BJ (cell line): ENCODE measurements around the gene TBX4. TPM values are rescaled to one million over a fixed set of nuclear protein-coding genes. Genes with fewer than 3 reads are reported as not detected.

Source experiments
- CTCF ChIA-PET: fragments of 350-600 bp; formaldehyde crosslinking; extraction: SDS; loops from one replicate; lab custom pipeline; 2021; ENCODE audit warnings: antibody characterized with exemption, inconsistent platforms; lab: Yijun Ruan, JAX
- POLR2A ChIA-PET: fragments of 300-600 bp; sonication (Branson Sonifier 250); formaldehyde crosslinking; extraction: SDS; loops from one replicate; lab custom pipeline; 2021; ENCODE audit warnings: antibody characterized with exemption; lab: Charles Lee
- DNase-seq: peaks from one replicate; pipeline ENCODE4 v3.0.0-alpha.2; 2011; ENCODE audit warnings: low read depth
- H3K27me3 ChIP-seq: 2 replicates; pipeline ENCODE4 v1.6.0; 2011; ENCODE audit warnings: low read length; ENCODE audit not compliant: control insufficient read depth, insufficient read depth
- H3K36me3 ChIP-seq: 2 replicates; pipeline ENCODE4 v1.5.1; 2011; ENCODE audit warnings: low read length; ENCODE audit not compliant: control insufficient read depth, insufficient read depth
- H3K4me3 ChIP-seq: 2 replicates; pipeline ENCODE4 v1.5.1; 2011; ENCODE audit warnings: low read depth, mild to moderate bottlenecking, control low read depth, low read length
- polyA plus RNA-seq: library from polyadenylated mRNA; depleted of rRNA; stranded (reverse); fragments of >200 nt; gene quantifications from 2 replicates; pipeline ENCODE4 v1.2.3, GENCODE V29; 2011
- TF ChIP-seq, protein P1 (sequence below): IDR thresholded peaks from 2 replicates; pipeline ENCODE4 v1.5.1; 2011; ENCODE audit warnings: low read depth, mild to moderate bottlenecking, control low read depth, inconsistent platforms, low read length, moderate library complexity; ENCODE audit not compliant: insufficient read depth

Gene TBX4
- polyA plus RNA-seq, 1 experiment = 3.7 TPM

DNA sequence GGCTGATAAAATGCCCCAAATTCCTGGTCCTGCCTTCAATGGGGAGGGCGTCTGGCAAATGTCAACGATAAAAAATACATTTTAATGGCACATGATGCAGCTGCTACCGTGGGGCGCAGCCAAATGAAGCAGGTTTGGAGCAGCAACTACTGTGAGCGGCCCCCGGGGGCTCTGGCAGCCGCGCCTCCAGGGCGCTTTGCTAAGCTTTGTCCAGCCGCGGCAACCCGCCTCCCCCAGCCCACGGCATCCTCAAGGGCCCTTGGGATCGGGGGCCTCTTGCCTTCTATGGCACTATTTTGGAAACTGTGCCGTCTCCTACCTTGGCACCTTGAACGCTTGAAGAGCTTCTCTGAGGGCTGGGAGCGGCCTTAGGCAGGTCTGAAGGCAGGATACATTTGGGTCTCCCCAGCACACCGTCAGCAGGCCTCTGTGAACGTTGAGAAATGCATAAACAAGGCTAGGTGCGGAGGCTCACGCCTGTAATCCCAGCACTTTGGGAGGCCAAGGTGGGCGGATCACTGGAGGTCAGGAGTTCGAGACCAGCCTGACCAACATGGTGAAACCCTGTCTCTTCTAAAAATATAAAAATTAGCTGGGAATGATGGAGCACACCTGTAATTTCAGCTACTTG, 25.1 kb downstream of the TBX4 start:
- H3K36me3 ChIP-seq = no peaks in the 10 kb centered on the region
- no peak for DNase-seq
- CTCF ChIA-PET = interaction anchor here (1.9 kb wide), 1 partner anchor 9 kb away, joined by 10 read pairs; no protein-coding TSS in a partner anchor
- TF ChIP-seq, protein P1, sequence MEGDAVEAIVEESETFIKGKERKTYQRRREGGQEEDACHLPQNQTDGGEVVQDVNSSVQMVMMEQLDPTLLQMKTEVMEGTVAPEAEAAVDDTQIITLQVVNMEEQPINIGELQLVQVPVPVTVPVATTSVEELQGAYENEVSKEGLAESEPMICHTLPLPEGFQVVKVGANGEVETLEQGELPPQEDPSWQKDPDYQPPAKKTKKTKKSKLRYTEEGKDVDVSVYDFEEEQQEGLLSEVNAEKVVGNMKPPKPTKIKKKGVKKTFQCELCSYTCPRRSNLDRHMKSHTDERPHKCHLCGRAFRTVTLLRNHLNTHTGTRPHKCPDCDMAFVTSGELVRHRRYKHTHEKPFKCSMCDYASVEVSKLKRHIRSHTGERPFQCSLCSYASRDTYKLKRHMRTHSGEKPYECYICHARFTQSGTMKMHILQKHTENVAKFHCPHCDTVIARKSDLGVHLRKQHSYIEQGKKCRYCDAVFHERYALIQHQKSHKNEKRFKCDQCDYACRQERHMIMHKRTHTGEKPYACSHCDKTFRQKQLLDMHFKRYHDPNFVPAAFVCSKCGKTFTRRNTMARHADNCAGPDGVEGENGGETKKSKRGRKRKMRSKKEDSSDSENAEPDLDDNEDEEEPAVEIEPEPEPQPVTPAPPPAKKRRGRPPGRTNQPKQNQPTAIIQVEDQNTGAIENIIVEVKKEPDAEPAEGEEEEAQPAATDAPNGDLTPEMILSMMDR = no peak
- no peaks in the 10 kb centered on the region for H3K27me3 ChIP-seq
- POLR2A ChIA-PET = no interaction called here
- no peak overlapping the region for H3K4me3 ChIP-seq

DNA sequence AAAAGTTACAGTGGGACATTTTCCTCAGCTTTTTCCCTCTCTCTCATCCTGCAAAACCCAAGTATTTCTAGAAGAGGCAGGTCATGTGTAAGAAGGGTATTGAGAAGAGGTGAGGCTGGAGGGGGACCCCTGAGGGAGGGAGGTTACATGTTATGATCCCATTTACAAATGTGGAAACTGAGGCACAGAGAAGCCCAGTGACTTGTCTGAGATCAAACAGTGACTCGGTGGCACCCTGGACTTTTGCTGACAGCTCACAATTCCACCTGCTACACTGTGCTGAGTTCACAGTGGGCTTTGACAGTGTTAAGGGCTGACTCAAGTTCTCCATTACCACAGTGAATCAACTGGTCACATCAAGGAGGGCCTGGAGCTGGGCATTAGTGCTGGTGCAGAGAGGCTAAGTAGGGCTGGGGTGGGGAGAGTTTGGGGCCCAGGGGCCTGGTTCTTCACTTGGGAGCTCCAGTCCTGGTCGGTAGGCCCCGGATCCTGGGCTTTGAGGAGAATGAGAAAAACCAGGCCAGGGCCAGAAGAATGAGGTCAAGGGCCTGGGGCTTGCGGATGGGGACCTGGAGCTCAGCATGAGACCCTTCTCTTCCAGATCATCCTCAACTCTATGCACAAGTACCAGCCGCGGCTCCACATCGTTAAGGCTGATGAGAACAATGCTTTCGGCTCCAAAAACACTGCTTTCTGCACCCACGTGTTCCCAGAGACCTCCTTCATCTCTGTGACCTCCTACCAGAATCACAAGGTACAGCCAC, 26.0 kb downstream of the TBX4 start:
- Histone ChIP-seq H3K4me3 (no peak overlapping the region), H3K36me3 (no peaks in the 10 kb centered on the region), H3K27me3 (no peaks in the 10 kb centered on the region)
- ChIA-PET CTCF (interaction anchor here (1.9 kb wide), 1 partner anchor 8 kb away, joined by 10 read pairs; no protein-coding TSS in a partner anchor), POLR2A (no interaction called here)
- TF ChIP-seq, protein P1 = no peak
- DNase-seq = no peak

DNA sequence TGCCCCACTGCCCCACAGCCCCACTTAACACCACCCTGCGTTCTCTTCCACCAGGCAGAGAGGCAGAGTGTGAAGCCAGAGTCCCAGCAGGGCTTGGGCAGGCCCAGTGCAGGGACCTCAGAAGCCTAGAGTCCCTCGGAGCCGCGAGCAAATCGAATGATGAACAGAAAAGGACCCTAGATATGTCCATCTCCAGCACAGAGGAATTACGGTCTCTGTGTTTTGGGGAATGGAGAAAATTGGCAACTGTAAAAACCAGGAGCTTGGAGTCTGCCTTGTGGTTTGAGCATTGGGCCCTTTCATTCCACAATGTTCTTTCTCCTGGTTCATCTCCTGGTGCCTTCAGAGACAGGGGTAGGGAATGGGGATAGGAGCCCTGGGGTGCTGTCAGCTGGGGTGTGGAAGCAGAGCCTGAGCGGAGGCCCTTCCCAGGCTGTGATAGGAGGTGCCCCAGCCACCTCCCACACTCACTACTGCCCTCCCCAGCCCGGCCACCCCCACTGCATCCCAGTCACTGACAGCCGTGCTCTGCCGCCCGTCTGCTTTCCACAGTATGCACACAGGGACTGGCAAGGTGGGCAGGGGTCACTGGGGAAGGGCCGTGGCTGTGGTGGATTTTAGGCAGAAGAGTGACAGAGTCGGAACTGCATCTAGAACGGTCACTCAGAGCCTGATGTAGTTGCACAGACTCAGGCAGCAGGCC, 26.7 kb downstream of the TBX4 start:
- DNase-seq = no peak
- Histone ChIP-seq H3K36me3 (no peaks in the 10 kb centered on the region), H3K4me3 (no peak overlapping the region), H3K27me3 (no peaks in the 10 kb centered on the region)
- TF ChIP-seq, protein P1 = no peak
- ChIA-PET POLR2A (no interaction called here), CTCF (interaction anchor here (1.3 kb wide), 1 partner anchor 11 kb away, joined by 4 read pairs; no protein-coding TSS in a partner anchor)

DNA sequence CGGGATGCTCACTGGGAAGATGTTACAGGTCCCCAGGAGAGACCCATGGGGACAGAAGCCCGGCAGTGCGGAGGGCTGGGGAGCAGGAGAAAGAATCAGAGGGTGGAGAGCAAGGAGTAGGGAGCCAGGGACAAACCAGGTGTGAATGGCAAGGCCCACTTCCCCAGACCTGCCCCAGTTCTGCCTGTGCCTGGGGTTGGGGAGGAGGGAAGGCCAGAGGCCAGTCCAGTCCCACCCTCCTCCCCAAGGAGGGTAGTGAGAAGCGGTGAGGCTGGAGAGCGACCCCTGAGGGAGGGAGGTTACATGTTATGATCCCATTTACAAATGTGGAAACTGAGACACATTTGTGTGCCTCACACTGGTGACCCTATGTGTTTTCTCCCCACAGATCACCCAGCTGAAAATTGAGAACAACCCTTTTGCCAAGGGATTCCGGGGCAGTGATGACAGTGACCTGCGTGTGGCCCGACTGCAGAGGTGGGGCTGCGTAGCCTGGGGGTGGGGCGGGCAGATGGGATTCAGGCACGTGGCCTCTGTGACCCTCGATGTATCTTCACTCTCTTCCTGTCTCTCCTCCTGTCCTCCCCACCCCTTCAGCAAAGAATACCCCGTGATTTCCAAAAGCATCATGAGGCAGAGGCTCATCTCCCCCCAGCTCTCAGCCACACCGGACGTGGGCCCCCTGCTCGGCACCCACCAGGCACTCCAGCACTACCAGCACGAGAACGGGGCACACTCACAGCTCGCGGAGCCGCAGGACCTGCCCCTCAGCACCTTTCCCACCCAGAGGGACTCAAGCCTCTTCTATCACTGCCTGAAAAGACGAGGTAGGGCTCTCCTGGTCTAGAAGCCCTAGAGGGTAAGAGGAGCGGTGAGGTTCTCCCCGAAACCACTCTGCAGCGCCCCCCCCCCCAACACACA, 27.5 kb downstream of the TBX4 start:
- TF ChIP-seq, protein P1 = no peak
- no peak for DNase-seq
- Histone ChIP-seq H3K36me3 (no peaks in the 10 kb centered on the region), H3K4me3 (no peak overlapping the region), H3K27me3 (no peaks in the 10 kb centered on the region)
- ChIA-PET POLR2A (interaction anchor here (0.6 kb wide), 1 partner anchor 11 kb away, joined by 4 read pairs; no protein-coding TSS in a partner anchor), CTCF (interaction anchor here (1.3 to 1.4 kb wide), 2 partner anchors 12 to 30 kb away, joined by 3 to 4 read pairs; no protein-coding TSS in a partner anchor)
